Hematopoietic multipotent progenitor cell treated with erythropoietin and hydrocortisone succinate and interleukin-3 and kit ligand, for 17 days (in vitro differentiated cells): ENCODE measurements around the gene OR2T29.
"Not testable (repeated sequence)": the region's sequence is repeated elsewhere in the genome, so short reads cannot be mapped to it uniquely, and the experiment has no call there.

Source experiments
- DNase-seq: peaks from one replicate; pipeline ENCODE4 v3.0.0-alpha.2; 2015; ENCODE audit warnings: low spot score

The OR2T29 gene, protein sequence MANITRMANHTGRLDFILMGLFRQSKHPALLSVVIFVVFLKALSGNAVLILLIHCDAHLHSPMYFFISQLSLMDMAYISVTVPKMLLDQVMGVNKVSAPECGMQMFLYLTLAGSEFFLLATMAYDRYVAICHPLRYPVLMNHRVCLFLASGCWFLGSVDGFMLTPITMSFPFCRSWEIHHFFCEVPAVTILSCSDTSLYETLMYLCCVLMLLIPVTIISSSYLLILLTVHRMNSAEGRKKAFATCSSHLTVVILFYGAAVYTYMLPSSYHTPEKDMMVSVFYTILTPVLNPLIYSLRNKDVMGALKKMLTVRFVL

DNA sequence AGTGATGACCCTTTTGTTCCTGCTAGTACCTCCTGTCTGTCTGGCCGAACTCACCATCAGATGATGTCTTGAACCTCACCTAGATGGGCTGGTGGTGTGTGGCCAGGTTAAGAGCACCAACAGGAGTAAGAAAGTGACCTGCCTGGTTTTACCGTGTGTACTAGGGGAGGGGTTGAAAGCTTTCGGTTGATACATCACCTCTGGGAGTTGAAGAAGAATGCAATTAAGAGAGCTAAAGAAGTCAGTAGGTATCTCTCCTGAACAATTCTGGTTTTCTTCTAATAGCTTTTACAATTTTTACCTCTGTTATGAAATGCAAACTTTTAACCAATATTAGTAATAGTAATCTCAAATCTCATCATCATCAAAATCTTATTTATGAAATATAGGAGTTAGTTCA, at the start of gene OR2T29:
Gene OR2T29, minus strand, starts transcription at position 101 of the 400 bp plus-strand sequence. CDS start 3,281 bp downstream, outside the sequence.
- not testable (repeated sequence) for DNase-seq

DNA sequence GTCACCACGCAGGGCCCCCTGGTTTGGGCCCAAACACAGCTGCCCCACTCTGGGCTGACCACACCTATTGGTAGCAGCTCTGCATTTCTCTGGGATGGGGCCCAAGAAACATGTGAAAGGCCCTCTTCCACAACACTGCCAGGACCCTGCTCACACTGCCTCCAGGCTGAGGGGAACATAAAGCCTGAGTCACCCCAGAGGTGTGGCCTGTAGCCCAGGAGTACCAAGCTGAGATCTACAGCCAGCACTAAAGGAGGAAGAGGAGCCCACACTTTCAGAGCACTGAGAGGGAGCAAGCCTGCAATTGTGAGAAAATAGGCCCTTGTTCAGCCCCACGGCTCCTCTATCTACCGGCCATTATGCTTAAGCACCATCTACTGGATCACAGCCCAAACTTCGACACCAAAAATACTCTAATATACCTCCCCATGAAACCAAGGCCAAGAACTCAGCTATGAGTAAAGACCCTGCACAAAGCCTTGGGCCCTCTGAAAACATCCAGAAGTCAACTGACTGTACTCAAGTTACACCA, 49.4 kb upstream of the OR2T29 start:
- DNase-seq = no peak

DNA sequence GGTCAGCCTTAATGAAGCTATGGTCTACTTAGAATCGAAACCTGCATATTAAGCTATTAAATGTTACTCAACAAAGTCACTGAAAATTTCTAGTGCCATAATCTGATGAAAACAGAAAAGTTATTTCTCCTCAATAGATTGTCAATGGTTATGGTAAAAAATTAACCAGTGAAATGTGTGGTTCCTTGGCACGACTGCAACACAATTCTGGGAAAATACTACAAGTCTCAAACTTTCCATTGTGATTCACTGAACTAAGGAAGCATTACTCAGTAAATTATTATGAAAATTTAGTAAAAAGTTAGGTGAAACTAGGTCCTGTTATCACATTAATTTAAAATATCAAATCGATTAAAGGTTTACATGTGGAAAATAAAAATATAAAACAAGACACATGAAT, 47.7 kb upstream of the OR2T29 start:
- DNase-seq = no peak

DNA sequence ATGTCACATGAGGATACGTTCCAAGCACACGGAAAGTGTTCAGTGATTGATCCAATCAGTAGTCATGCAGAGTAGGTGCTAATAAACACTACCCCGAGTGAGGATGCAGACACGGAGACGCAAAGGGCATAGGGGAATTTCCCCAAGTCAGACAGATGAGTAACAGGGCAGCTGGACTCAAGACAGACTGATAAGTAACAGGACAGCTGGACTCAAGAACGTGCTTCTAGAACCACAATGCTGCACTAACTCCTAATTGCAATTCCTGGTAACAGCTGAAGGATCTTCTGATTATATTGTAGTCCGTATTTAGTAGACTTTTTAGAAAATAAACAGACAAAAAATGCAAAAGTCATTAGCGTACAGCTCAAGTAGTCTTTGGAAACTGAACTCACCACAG, 36.8 kb upstream of the OR2T29 start:
- no peak for DNase-seq

DNA sequence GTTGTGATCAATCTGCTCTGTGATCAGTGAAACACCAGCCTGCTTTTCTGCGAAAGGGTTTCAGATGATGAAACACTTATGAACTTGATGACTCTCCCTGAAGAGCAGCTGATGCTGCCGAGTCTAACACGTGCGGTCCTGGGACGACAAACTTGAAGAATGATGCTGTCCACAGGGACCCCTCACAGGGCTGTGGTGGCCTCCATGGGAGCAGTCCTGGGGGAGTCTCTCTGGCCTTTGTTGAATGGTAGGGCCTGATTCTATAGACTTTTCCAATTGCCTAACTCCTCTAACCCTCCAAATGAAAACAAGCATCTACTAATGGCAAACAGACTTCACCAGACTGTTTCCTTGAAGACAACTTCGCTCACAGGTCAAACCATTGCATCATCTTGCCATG, 35.0 kb upstream of the OR2T29 start, which contains the start of gene OR2T10:
Gene OR2T10, minus strand, starts transcription at position 112 of the 400 bp plus-strand sequence. CDS start 3,932 bp downstream, outside the sequence.
- no peak for DNase-seq

DNA sequence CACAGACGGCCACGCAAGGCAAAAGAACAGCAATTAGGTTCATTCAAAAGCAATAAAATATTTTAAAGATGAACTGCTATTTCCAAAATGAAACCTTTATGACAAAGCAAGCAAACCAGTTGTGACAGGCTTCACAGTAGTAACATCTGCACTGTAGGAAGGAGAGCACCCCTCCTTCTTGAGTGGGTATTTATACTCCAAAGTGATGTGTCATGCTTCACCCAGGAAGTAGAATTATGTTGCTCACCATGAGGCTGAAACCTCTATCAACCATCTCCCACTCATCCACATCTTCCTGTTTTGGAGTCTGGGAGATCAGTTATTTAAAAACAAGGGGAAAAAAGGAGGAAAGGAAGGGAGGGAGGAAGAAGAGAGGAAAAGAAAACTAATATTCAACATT, 34.0 kb upstream of the OR2T29 start:
- no peak for DNase-seq

DNA sequence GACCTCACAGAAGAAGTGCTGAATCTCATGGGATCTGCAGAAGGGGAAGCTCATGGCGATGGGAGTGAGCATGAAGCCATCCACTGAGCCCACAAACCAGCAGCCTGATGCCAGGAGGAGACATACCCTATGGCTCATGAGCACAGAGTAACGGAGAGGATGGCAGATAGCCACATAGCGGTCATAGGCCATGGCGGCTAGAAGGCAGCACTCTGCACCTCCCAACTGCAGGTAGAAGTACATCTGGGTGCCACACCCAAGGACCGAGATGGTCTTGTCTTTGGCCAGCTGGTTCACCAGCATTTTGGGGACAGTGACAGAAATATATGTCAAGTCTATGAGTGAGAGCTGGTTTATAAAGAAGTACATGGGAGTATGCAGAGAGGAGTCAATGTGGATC, 30.7 kb upstream of the OR2T29 start:
- DNase-seq = no peak

DNA sequence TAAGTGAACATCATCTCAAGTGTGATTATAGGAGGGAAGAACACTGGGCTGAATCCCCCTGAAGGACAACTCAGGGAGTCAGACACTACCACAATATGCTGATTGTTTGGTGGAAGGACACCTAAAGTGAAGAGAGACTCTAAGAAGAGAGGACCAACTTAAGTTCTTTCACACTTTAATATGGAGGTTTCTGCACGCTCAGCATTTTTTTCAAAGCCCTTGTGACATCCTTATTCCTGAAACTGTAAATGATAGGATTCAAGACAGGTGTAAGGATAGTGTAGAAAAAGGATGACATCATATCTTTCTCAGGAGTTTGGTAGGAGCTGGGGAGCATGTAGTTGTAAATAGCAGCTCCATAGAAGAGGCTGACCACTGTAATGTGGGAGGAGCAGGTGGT, 30.1 kb upstream of the OR2T29 start:
- DNase-seq = no peak

DNA sequence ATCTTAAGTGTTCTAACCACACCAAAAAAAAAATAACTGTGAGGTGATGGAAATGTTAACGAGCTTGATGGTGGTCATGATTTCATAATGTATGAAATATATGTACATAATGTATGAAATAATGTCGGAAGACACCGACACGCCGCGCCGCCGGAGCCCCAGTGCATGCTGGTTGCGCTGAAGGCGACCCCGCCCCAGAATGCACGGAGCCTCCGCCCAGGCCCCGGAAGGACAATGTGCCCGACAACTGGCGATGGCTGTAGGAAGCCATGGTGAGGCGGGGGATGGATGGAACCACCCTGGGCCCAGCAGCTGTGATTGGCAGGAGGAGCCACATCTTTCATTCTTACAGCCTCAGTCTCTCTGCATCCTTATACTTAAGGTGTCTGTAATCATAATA, 27.5 kb upstream of the OR2T29 start:
- no peak for DNase-seq

DNA sequence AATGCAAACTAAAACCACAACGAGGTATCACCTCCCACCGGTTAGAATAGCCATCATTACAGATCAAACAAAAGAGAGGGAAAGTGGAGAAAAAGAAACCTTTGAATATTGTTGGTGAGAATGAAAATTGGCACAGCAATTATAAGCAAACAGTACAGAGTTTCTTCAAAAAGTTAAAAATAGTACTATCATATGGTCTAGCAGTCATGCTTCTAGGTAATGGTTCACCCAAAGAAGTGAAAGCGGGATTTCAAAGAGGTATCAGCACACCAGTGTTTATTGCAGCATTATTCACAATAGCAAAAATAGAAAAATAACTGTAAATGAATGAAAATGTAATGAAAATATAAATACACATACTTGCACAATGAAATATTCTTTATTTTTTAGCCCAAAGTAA, 26.8 kb upstream of the OR2T29 start:
- DNase-seq = no peak

DNA sequence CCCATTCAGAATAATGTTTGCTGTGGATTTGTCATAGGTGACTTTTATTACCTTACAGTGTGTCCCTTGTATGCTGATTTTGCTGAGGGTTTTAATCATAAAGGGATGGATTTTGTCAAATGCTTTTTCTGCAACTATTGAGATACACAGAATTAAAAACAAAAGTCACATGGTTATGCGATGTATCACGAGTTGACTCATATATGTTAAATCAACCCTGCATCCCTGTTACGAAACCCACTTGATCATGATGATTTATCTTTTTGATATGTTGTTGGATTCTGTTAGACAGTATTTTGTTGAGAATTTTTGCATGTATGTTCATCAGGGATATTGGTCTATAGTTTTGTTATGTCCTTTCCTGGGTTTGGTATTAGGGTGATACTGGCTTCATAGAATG, 22.7 kb upstream of the OR2T29 start:
- no peak for DNase-seq

DNA sequence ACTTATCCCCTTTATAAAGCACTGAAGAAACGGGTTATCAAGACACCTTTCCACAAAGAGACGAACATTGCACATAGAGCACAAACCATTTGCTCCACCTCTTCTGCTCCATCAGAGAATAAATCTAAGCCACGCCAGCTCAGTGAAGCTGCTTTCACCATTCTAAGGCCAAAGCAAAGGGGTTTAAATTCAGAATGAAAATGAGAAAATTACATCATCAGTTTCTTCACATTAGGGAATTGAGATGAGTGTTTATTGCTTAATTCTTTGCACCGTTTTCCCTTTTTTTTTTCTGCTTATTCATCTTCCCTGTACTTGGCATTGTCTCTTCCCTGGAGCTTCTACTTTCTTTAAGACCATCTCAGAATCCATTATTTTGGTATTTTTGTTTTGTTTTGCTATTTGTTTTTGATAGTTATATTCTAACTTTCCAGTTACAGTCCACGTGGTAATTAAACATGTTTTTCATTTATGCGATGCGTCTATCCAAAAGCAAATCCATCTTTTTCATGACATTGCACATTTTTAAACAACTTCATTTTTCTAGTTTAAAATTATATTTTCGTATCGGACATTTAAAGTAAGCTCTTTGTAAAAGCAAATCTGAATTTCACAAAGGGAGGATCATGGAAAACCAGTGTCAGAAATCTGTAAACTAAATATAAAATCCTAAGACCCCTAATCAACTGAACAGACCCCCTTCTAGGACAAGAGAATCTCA, 13.8 kb upstream of the OR2T29 start:
- no peak for DNase-seq

DNA sequence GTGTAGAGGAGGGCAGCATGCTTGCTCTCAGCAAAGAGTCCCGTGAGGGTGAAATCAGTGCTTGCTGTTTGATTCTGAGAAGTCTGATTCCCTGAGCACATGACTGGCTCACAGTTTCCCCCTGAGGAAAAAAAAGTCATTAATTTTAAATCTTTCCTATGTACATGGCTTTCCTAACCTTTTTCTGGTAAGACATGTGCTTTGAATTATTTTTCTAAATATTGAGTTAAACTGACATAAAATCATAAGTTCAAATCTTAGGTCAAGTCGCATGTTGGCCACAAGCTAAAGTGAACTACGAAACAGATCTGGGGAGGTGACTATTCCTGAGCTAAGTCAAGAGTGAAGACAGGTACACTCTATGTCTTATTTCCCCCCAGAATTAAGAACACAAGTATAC, 12.1 kb upstream of the OR2T29 start, which contains the start of gene OR2T34:
Gene OR2T34, minus strand, starts transcription at position 101 of the 400 bp plus-strand sequence. Its CDS starts 0 bp downstream, at position 101.
- DNase-seq = not testable (repeated sequence)

DNA sequence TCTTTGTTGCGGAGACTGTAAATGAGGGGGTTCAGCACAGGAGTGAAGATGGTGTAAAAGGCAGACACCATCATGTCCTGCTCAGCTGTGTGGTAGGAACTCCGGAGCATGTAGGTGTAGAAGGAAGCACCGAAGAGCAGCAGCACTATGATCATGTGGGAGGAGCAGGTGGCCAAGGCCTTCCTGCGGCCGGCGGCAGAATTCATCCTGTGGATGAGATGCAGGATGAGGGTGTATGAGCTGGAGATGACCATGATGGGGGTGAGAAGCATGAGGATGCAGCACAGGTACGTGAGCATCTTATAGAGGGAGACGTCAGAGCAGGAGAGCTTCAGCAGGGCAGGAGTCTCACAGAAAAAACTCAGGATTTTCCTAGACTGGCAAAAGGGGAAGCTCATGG, 11.3 kb upstream of the OR2T29 start:
- not testable (repeated sequence) for DNase-seq

DNA sequence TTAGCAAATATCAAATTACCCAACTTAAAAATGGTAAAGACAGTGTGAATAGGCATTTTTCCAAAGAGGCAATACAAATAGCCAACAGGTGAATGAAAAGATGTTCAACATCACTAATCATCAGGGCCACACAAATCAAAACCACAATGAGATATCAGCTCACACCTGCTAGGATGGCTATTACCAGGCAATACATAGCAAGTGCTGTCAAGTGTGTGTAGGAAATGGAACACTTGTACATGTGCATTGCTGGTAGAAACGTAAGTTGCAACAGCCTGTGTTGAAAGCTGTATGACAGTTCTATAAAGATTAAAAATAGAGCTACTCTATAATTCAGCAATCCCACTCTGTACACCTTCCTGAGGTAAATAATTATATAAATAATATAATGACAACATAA, 9.5 kb upstream of the OR2T29 start:
- DNase-seq = not testable (repeated sequence)

DNA sequence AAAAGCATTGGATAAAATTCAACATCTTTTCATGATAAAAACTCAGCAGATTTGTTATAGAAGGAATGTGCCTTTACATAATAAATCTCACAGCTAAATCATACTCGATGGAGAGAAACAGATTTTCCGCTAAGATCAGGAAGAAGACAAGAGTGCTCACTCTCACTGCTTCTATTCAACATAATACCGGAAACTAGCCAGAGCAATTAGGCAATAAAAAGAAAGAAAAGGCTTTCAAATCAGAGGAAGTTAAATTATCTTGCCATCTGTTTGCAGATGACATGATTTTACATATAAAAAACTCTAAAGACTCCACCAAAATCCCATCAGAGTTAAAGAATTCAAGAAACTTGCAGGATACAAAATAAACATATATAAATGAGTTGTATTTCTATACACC, 8.2 kb upstream of the OR2T29 start:
- not testable (repeated sequence) for DNase-seq

DNA sequence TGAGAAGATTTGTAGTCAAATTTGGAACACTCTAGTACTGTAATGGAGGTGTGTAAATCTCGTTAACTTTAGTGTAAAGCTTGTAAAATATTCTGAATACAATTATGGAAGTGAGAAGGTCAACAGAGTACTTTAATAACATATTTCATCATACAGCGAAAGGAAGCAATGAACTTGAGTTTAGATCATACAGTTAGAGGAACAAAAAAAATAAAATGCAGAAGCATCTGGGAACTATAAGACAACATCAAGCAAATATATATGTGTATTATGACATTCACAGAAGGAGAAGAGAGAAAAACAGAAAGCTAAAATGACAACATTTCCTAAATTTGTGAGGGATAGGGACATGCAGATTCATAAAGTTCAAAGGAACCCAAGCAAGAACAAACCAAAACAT, 6.5 kb upstream of the OR2T29 start:
- DNase-seq = not testable (repeated sequence)

DNA sequence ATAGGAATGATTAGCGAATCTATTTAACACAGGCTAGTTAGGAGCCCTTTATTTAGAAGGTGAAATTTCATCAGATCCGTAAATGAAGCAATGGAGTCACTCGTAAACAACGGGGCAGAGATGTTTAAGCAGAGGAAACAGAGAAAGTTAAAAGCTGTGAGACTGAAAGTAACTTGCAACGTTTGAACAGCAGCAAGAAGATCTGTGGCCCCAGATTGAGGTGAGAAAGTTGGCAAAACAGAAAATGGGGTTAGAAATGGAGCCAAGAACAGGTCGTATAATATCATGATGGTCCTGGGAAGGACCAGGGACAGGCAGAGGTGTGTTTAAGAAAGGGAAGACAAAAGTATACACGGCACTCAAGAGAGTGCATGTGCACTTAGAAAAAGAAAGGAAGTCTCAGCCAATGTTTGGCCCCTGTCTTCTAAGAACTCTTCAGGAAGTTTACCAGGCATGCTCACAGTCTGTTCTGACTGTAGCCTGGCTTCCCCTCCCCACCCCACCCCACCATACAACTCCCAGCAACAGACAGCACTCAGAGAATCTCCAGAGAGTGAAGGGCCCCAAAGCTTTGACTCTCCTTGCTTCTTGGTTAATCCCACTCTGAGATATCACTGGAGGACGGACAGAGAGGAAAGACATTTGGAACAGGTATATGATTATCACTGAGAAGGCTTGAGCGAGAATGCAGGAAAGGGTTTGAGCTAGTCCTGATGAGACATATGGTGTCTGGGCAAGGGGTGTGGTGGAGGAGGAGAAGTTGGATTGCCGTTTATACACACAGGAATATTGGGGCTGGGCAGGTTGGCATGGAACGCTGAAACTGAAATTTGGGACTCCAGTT, 3.2 kb upstream of the OR2T29 start:
- DNase-seq = not testable (repeated sequence)

DNA sequence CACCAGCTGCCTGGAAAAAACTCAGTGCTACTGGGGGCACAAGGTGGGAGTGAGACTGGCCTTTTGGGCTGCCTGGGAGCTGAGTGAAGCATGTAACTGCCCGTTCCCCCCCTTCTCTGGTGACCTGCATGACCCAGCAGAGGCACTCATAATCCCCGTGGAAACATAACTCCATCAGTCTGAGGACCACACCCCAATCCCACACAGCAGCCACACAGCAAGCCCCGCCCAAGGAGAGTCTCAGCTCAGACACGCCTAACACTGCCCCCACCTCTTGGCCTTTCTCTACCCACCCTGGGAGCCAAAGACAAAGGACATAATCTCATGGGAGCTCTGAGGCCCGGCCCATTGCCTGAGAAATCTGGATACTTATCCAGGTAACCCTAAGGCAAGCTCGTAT, 11.5 kb downstream of the OR2T29 start:
- DNase-seq = not testable (repeated sequence)

DNA sequence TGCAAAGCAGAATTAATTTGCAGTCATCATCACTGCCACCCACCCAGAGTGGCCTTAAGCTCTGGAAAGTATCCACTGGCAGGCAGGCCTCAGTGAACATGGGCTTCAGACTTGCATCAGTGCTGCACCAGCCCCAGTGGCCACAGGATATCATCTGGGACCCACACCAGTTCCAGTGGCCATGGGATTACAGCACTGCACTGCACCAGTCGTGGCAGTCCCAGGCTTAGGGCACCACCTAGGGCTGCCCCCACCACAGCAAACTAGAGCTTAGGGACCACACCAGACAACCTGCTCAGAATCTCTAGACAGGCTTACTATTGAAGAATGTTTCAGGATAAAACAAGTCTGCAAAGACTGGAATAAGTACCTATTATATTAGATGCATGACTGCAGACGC, 15.2 kb downstream of the OR2T29 start:
- DNase-seq = not testable (repeated sequence)

DNA sequence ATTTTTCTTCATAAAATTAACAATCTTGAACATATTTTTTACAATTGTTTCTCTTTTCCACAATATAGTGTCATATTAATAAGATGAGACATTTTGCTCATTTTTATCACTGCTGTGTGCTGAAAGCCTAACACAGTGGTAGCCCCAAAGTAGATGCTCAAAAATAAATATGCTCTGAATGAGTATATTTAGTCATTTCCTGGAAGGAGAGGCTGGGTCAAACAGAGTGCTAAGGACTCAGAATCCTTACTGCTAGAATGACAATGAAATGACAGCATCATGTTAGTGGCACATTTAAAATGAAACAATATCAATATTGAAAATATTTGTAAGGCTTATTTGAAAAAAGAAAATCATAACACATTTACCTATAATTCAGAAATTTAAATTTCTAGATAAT, 25.1 kb downstream of the OR2T29 start:
- DNase-seq = not testable (repeated sequence)

DNA sequence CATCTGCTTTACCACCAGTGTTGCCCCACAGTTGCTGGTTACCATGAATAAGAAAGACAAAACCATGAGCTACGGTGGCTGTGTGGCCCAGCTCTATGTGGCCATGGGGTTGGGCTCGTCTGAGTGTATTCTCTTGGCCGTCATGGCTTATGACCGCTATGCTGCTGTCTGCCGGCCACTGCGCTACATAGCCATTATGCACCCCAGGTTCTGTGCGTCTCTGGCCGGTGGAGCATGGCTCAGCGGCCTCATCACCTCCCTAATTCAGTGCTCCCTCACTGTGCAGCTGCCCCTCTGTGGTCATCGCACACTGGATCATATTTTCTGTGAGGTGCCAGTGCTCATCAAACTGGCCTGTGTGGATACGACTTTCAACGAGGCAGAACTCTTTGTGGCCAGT, 40.7 kb downstream of the OR2T29 start:
- DNase-seq = no peak
